Activated T-cell treated with anti-CD3 and anti-CD28 coated beads, Interleukin-2, amount 50 U/mL, for 24 hours (primary cell): ENCODE measurements around the gene RASEF.
"Not testable (repeated sequence)": the region's sequence is repeated elsewhere in the genome, so short reads cannot be mapped to it uniquely, and the experiment has no call there.

ENCODE experiments used
- DNase-seq: peaks from one replicate; pipeline ENCODE4 v3.0.0-alpha.2; 2020
- H3K27ac Mint-ChIP-seq: 2 replicates; pipeline ENCODE4 v1.8.0; 2020; ENCODE audit warnings: mild to moderate bottlenecking, mixed read lengths
- H3K27me3 Mint-ChIP-seq: 2 replicates; pipeline ENCODE4 v1.8.0; 2020; ENCODE audit warnings: mixed read lengths
- H3K36me3 Mint-ChIP-seq: 2 replicates; pipeline ENCODE4 v1.8.0; 2020; ENCODE audit warnings: low read depth, mixed read lengths
- H3K4me1 Mint-ChIP-seq: 2 replicates; pipeline ENCODE4 v1.8.0; 2020; ENCODE audit warnings: low read depth, mixed read lengths
- H3K4me3 Mint-ChIP-seq: 2 replicates; pipeline ENCODE4 v1.8.0; 2020; ENCODE audit warnings: mild to moderate bottlenecking, moderate library complexity, mixed read lengths
- H3K9me3 Mint-ChIP-seq: 2 replicates; pipeline ENCODE4 v1.8.0; 2020; ENCODE audit warnings: mixed read lengths

Gene RASEF

GRCh38 chr9:83062651-83063527 lies at the start of gene RASEF:
Gene RASEF (minus strand): TSS chr9:83063142. CDS start chr9:83062867, 275 bp downstream.
- Mint-ChIP-seq H3K27ac (no peak within 1 kb of the TSS), H3K36me3 (no peaks in the 10 kb centered on the region), H3K27me3 (peaks cover 40% of the 10 kb centered on the region), H3K4me1 (peaks cover 2% of the 10 kb centered on the region), H3K9me3 (no peaks in the 10 kb centered on the region), H3K4me3 (no peak within 1 kb of the TSS)
- DNase-seq = no peak

GRCh38 chr9:83111169-83111568 lies 48.2 kb upstream of the RASEF start:
- Mint-ChIP-seq H3K27ac (no peak overlapping the region), H3K9me3 (peaks cover 15% of the 10 kb centered on the region), H3K4me1 (no peaks in the 10 kb centered on the region), H3K36me3 (no peaks in the 10 kb centered on the region), H3K4me3 (no peak overlapping the region), H3K27me3 (no peaks in the 10 kb centered on the region)
- no peak for DNase-seq

GRCh38 chr9:83109296-83109695 lies 46.4 kb upstream of the RASEF start:
- H3K4me3 Mint-ChIP-seq = no peak overlapping the region
- DNase-seq = no peak
- no peaks in the 10 kb centered on the region for H3K27me3 Mint-ChIP-seq
- H3K27ac Mint-ChIP-seq = no peak overlapping the region
- H3K4me1 Mint-ChIP-seq = no peaks in the 10 kb centered on the region
- peaks cover 5% of the 10 kb centered on the region for H3K9me3 Mint-ChIP-seq
- no peaks in the 10 kb centered on the region for H3K36me3 Mint-ChIP-seq

- H3K36me3 Mint-ChIP-seq = no peaks in the 10 kb centered on the region
- H3K4me3 Mint-ChIP-seq = no peak overlapping the region
- peaks cover 2% of the 10 kb centered on the region for H3K9me3 Mint-ChIP-seq
- no peak overlapping the region for H3K27ac Mint-ChIP-seq
- H3K27me3 Mint-ChIP-seq = no peaks in the 10 kb centered on the region
- DNase-seq = no peak
- H3K4me1 Mint-ChIP-seq = no peaks in the 10 kb centered on the region
Measured at GRCh38 chr9:83108208-83108607, 45.3 kb upstream of the RASEF start.

- Mint-ChIP-seq H3K27me3 (no peaks in the 10 kb centered on the region), H3K4me1 (no peaks in the 10 kb centered on the region), H3K9me3 (peaks cover 2% of the 10 kb centered on the region)
Measured at GRCh38 chr9:83106772-83107171, 43.8 kb upstream of the RASEF start.

GRCh38 chr9:83106263-83106662 lies 43.3 kb upstream of the RASEF start:
- H3K4me3 Mint-ChIP-seq = no peak overlapping the region
- no peak for DNase-seq
- no peaks in the 10 kb centered on the region for H3K27me3 Mint-ChIP-seq
- H3K36me3 Mint-ChIP-seq = no peaks in the 10 kb centered on the region
- no peak overlapping the region for H3K27ac Mint-ChIP-seq
- H3K9me3 Mint-ChIP-seq = peaks cover 2% of the 10 kb centered on the region
- no peaks in the 10 kb centered on the region for H3K4me1 Mint-ChIP-seq

More at GRCh38 chr9:83106772-83107171, 43.8 kb upstream of the RASEF start:
- no peak for DNase-seq
- Mint-ChIP-seq H3K27ac (no peak overlapping the region), H3K4me3 (no peak overlapping the region), H3K36me3 (no peaks in the 10 kb centered on the region)

GRCh38 chr9:83097633-83098032 lies 34.7 kb upstream of the RASEF start:
- H3K27me3 Mint-ChIP-seq = no peaks in the 10 kb centered on the region
- no peaks in the 10 kb centered on the region for H3K4me1 Mint-ChIP-seq
- H3K36me3 Mint-ChIP-seq = no peaks in the 10 kb centered on the region
- no peaks in the 10 kb centered on the region for H3K9me3 Mint-ChIP-seq
- no peak overlapping the region for H3K4me3 Mint-ChIP-seq
- no peak for DNase-seq
- no peak overlapping the region for H3K27ac Mint-ChIP-seq

- not testable (repeated sequence) for H3K27ac Mint-ChIP-seq, H3K4me1 Mint-ChIP-seq, H3K27me3 Mint-ChIP-seq, H3K36me3 Mint-ChIP-seq, H3K9me3 Mint-ChIP-seq, H3K4me3 Mint-ChIP-seq, DNase-seq
Measured at GRCh38 chr9:83093311-83093710, 30.4 kb upstream of the RASEF start.

- no peak overlapping the region for H3K27ac Mint-ChIP-seq
- DNase-seq = no peak
Measured at GRCh38 chr9:83081846-83082245, 18.9 kb upstream of the RASEF start.

GRCh38 chr9:83081010-83081409 lies 18.1 kb upstream of the RASEF start:
- peaks cover 1% of the 10 kb centered on the region for H3K9me3 Mint-ChIP-seq

More at GRCh38 chr9:83081846-83082245, 18.9 kb upstream of the RASEF start:
- Mint-ChIP-seq H3K36me3 (no peaks in the 10 kb centered on the region), H3K27me3 (no peaks in the 10 kb centered on the region), H3K9me3 (peaks cover 2% of the 10 kb centered on the region), H3K4me1 (no peaks in the 10 kb centered on the region), H3K4me3 (no peak overlapping the region)

GRCh38 chr9:83075932-83076331 lies 13.0 kb upstream of the RASEF start:
- H3K4me1 Mint-ChIP-seq, H3K36me3 Mint-ChIP-seq, H3K9me3 Mint-ChIP-seq, H3K27ac Mint-ChIP-seq, DNase-seq, H3K27me3 Mint-ChIP-seq, H3K4me3 Mint-ChIP-seq: not testable (repeated sequence)

More at GRCh38 chr9:83081010-83081409, 18.1 kb upstream of the RASEF start:
- no peak for DNase-seq
- H3K4me1 Mint-ChIP-seq = no peaks in the 10 kb centered on the region
- H3K36me3 Mint-ChIP-seq = no peaks in the 10 kb centered on the region
- no peaks in the 10 kb centered on the region for H3K27me3 Mint-ChIP-seq
- no peak overlapping the region for H3K27ac Mint-ChIP-seq
- H3K4me3 Mint-ChIP-seq = no peak overlapping the region

GRCh38 chr9:83072498-83072897 lies 9.6 kb upstream of the RASEF start:
- not testable (repeated sequence) for DNase-seq, H3K36me3 Mint-ChIP-seq, H3K27ac Mint-ChIP-seq, H3K4me1 Mint-ChIP-seq, H3K27me3 Mint-ChIP-seq, H3K4me3 Mint-ChIP-seq, H3K9me3 Mint-ChIP-seq

GRCh38 chr9:83071626-83072025 lies 8.7 kb upstream of the RASEF start:
- H3K36me3 Mint-ChIP-seq = no peaks in the 10 kb centered on the region

GRCh38 chr9:83070261-83070660 lies 7.3 kb upstream of the RASEF start:
- DNase-seq = no peak
- Mint-ChIP-seq H3K27me3 (peaks cover 5% of the 10 kb centered on the region), H3K36me3 (no peaks in the 10 kb centered on the region), H3K4me3 (no peak overlapping the region), H3K4me1 (no peaks in the 10 kb centered on the region), H3K9me3 (peaks cover 3% of the 10 kb centered on the region), H3K27ac (no peak overlapping the region)

More at GRCh38 chr9:83071626-83072025, 8.7 kb upstream of the RASEF start:
- H3K4me1 Mint-ChIP-seq = no peaks in the 10 kb centered on the region
- H3K27ac Mint-ChIP-seq = no peak overlapping the region
- H3K27me3 Mint-ChIP-seq = peaks cover 5% of the 10 kb centered on the region
- no peak overlapping the region for H3K4me3 Mint-ChIP-seq
- peaks cover 3% of the 10 kb centered on the region for H3K9me3 Mint-ChIP-seq
- DNase-seq = no peak

GRCh38 chr9:83069651-83070050 lies 6.7 kb upstream of the RASEF start:
- H3K27me3 Mint-ChIP-seq = peaks cover 5% of the 10 kb centered on the region
- no peak for DNase-seq
- no peaks in the 10 kb centered on the region for H3K36me3 Mint-ChIP-seq
- H3K4me3 Mint-ChIP-seq = no peak overlapping the region
- H3K27ac Mint-ChIP-seq = no peak overlapping the region
- no peaks in the 10 kb centered on the region for H3K4me1 Mint-ChIP-seq
- peaks cover 3% of the 10 kb centered on the region for H3K9me3 Mint-ChIP-seq
